Epithelial cell of alveolus of lung (primary cell): ENCODE measurements around the gene ZNF765. TPM values are rescaled to one million over a fixed set of nuclear protein-coding genes. Genes with fewer than 3 reads are reported as not detected.

Source experiments
- total RNA-seq: library from RNA; depleted of rRNA; stranded (reverse); fragments of >200 nt; gene quantifications from 2 replicates; pipeline ENCODE4 v1.2.1, GENCODE V29; 2015

ZNF765 gene
- 6.1 and 8.5 TPM in 2 replicates for total RNA-seq

DNA sequence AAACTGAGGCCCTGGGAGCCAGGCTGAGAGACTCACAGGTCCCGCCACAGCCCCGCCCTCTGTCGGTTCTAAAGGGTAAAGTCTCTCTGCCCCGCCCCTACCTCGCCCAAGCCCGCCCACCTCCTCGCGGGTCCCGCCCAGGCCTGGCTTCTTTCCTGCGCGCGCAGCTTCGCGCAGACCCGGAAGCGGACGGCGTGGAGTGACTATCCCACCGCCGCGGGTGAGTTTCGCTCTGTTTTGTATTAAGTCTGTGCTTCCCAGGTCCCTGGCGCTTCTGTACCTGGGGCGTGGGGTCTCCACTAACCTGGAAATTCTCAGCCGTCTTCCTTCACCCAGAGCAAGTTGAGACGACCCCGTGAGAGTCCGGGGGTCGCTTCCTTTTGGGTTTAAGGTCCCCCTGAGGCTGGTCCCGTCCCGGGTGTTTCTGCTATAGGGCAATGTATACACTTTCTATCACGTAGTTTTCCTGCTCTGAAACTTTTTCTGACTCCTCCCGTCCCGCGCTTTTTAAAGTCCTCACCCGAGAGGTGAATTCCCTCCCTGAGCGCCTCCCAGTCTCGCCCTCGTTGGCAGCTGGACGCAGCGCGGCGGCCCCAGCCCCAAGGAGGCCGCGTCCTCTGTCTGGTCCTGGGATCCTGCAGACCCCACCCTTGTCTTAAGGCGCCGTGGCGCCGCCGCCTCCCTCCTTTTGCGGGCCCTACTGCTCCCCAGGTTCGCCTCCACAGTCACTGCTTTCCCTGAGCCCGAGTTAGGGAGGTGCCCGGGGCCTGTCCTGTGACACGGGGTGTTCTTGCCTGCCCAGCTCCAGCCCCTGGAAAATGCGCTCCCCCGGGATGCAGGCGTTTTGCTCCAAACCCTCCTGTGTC is at the start of gene ZNF765:
ZNF765 (plus strand) TSS at position 176 of the 866 bp plus-strand sequence. CDS start 2,867 bp downstream, outside the sequence.

GRCh38 chr19:53365134-53365898 is 29.6 kb upstream of the ZNF765 start, which contains the start of gene ZNF525:
Gene ZNF525, plus strand, starts transcription at chr19:53365705. Its CDS starts 6,577 bp downstream, at chr19:53372282.

DNA sequence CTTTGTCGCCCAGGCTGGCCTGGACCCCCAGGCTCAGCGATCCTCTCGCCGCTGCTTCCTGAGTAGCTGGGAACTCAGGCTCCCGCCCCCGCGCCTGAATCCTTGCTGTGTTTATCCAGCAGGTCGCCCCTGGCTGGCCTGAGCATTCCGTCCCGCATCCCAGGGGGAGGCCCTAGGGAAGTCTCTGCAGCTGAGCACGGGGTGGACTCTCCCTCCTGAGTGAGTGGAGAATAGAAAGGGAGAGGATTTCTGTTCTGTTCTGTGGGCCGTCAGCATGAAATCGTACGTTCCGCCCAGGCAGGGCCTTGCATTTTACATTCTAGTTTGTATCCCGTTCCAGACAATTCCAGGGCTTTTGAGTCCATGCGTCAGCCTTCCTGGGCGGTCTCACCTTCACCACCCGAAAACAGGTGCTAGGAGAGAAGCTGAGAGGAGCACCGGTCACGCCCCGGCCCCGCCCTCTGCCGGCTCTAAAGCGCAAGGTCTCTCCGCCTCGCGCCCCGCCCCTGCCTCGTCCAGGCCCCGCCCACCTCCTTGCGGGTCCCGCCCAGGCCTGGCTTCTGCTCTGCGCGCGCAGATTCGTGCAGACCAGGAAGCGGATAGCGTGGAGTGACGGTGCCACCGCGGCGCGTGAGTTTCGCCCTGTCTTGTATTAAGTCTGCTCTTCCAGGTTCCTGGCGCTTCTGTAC is 36.6 kb downstream of the ZNF765 start, which contains the start of gene ZNF761:
ZNF761 (plus strand) TSS at position 586 of the 689 bp plus-strand sequence. CDS start 15,285 bp downstream, outside the sequence.

GRCh38 chr19:53467485-53468262 is 72.7 kb downstream of the ZNF765 start, which contains the start of gene ZNF813:
Gene ZNF813, plus strand, starts transcription at chr19:53467733. Its CDS starts 16,090 bp downstream, at chr19:53483823.

Other genes starting within 250 kb of the ZNF765 start
- 2.3 and 7.0 TPM in 2 replicates for gene ZNF347, start 236.1 kb upstream of the ZNF765 start, total RNA-seq
- 0.65 and 3.8 TPM in 2 replicates for gene ZNF665, start 201.8 kb upstream of the ZNF765 start, total RNA-seq
- 9.2 and 25.4 TPM in 2 replicates for gene ZNF677, start 140.3 kb upstream of the ZNF765 start, total RNA-seq
- gene VN1R2, start 136.9 kb upstream of the ZNF765 start, total RNA-seq: not detected in 2 replicates
- not detected in 2 replicates for gene VN1R4, start 127.4 kb upstream of the ZNF765 start, total RNA-seq
- 4.4 and 5.5 TPM in 2 replicates for gene ZNF845, start 61.4 kb upstream of the ZNF765 start, total RNA-seq
- 1.2 and 2.5 TPM in 2 replicates for gene ZNF525, start 29.4 kb upstream of the ZNF765 start, total RNA-seq
- gene ZNF761, start 36.8 kb downstream of the ZNF765 start, total RNA-seq: 5.9 and 11.7 TPM in 2 replicates
- gene ZNF813, start 72.6 kb downstream of the ZNF765 start, total RNA-seq: 1.5 and 2.5 TPM in 2 replicates
- 3.1 and 15.9 TPM in 2 replicates for gene ZNF331, start 143.0 kb downstream of the ZNF765 start, total RNA-seq
- not detected in 2 replicates for gene DPRX, start 236.8 kb downstream of the ZNF765 start, total RNA-seq